ENCODE results near the gene NEUROD2.

- no peak for TF ChIP-seq CTCF (IDR thresholded peaks at IDR 0.05)
- TF ChIP-seq POLR2A (IDR thresholded peaks at IDR 0.05): no peak
Observed at GRCh38 chr17:39580082-39580468, 27.6 kb downstream of the NEUROD2 start.

All from body of pancreas (tissue), 4 donors.